Pancreas (tissue), 10 donors: ENCODE data around the gene RYR1. TPM values are rescaled to one million over a fixed set of nuclear protein-coding genes. Genes with fewer than 3 reads are reported as not detected.
"Not testable (repeated sequence)": the region's sequence is repeated elsewhere in the genome, so short reads cannot be mapped to it uniquely, and the experiment has no call there.

Source experiments
- ATAC-seq, 4 donors: fragments of 200-7000 bp; cut with Tn5 transposase; one replicate each; pipeline versions ENCODE4 v1.8.0 to v1.9.1; 2020; ENCODE audit warnings: mild to moderate bottlenecking in 4 of 4, moderate library complexity in 4 of 4
- DNase-seq, 6 donors: peaks; one replicate each; pipeline ENCODE4 v3.0.0-alpha.2; 2020
- FAIRE-seq: peaks from 2 replicates; lab custom pipeline; 2012; peaks lifted over from hg19 to GRCh38; lab: Jason Lieb, UNC
- H3K27ac ChIP-seq, 4 donors: fragments of 200-600 bp; sonication (generic); 1 replicate in 3 of 4; 2 replicates in 1 of 4; pipeline versions ENCODE4 v1.5.0 to v1.8.0; 2020
- H3K27me3 ChIP-seq, 4 donors: fragments of 200-600 bp; one replicate each; pipeline ENCODE4 v1.8.0; 2021
- H3K36me3 ChIP-seq, 3 donors: fragments of 200-600 bp; sonication (generic) in 1 of 3; one replicate each; pipeline versions ENCODE4 v1.5.0 to v1.8.0; 2020 to 2021
- H3K4me1 ChIP-seq, 3 donors: fragments of 200-600 bp; one replicate each; pipeline ENCODE4 v1.8.0; 2021
- H3K4me3 ChIP-seq, 4 donors: fragments of 200-600 bp; sonication (generic) in 2 of 4; one replicate each; pipeline versions ENCODE4 v1.5.0 to v1.8.0; 2020 to 2021
- H3K9me3 ChIP-seq, 4 donors: fragments of 200-600 bp; one replicate each; pipeline ENCODE4 v1.8.0; 2021
- WGBS, 2 donors: extraction: QIAGEN DNeasy Blood & Tissue Kit; methylation state at CpG; one replicate each; pipeline ENCODE4 v1.1.7; 2013; 5-methylcytosine and 5-hydroxymethylcytosine counted together
- intact Hi-C, 3 donors: fragments of 100-400 bp; cut with DNase I; formaldehyde crosslinking; loops; one replicate each; pipeline versions ENCODE4 v1.11.1 to v1.14.2; 2022
- polyA plus RNA-seq, 2 donors: library from polyadenylated mRNA; stranded (reverse); fragments of 200-250 nt; gene quantifications; one replicate each; pipeline ENCODE4 v1.2.3, GENCODE V29; 2013
- total RNA-seq, 6 donors: library from RNA; stranded (reverse); fragmentation: NEBNext Ultra II Directional in 4 of 6; extraction: Animal tissue kit (Norgen Biotek cat#: 25700) in 4 of 6; gene quantifications; one replicate each; pipeline versions ENCODE4 v1.2.1 to v1.2.4, GENCODE V29; 2021 to 2023
- TF ChIP-seq, protein P1 (sequence below), 4 donors: fragments of 200-600 bp; sonication (generic) in 3 of 4; IDR thresholded peaks; one replicate each; pipeline versions ENCODE4 v1.5.0 to v1.8.0; 2021; ENCODE audit warnings: antibody characterized with exemption in 4 of 4
- donor health status: healthy with polysubstance abuse.
- donor health status: DM: no; HTN: no; CAD: no; lungs with moderate emphysema.
- donor health status: DM: no; HTN: no; CAD: no.
- donor health status: control.
- donor health status: control.
- donor health status: Bipolar disorder and iron deficiency.
- donor health status: DM: yes; HTN: yes; CAD: no.
- donor health status: DM: no; HTN: no; CAD: no.
- donor health status: DM: no; HTN: no; CAD: no.
- donor health status: DM: yes; HTN: yes; CAD: no.

RYR1 gene
- total and polyA plus RNA-seq, 8 donors = 0.19 to 1.4 (median 0.57) TPM

DNA sequence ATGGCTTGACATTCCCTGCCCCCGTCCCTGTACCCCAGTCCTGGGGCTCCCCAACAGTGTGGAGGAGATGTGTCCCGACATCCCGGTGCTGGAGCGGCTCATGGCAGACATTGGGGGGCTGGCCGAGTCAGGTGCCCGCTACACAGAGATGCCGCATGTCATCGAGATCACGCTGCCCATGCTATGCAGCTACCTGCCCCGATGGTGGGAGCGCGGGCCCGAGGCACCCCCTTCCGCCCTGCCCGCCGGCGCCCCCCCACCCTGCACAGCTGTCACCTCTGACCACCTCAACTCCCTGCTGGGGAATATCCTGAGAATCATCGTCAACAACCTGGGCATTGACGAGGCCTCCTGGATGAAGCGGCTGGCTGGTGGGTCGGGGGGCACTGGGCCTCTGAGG lies 83.8 kb downstream of the RYR1 start:
- H3K9me3 ChIP-seq = no peaks in the 10 kb centered on the region
- no peaks in the 10 kb centered on the region for H3K27me3 ChIP-seq
- FAIRE-seq = no peak
- peak in 1 of 6 donors; percentile 41 for DNase-seq
- H3K36me3 ChIP-seq = no peaks in the 10 kb centered on the region
- intact Hi-C loops = loop anchor here in 1 of 3 donors (10.0 kb wide), 2 partner anchors 97 to 407 kb away; partner anchors contain the start of genes EIF3K and MAP4K1
- WGBS, 2 donors = 71 to 83% methylated on average over 21 of the region's 21 CpGs
- no peak for ATAC-seq
- H3K27ac ChIP-seq = no peak overlapping the region
- TF ChIP-seq, protein P1, sequence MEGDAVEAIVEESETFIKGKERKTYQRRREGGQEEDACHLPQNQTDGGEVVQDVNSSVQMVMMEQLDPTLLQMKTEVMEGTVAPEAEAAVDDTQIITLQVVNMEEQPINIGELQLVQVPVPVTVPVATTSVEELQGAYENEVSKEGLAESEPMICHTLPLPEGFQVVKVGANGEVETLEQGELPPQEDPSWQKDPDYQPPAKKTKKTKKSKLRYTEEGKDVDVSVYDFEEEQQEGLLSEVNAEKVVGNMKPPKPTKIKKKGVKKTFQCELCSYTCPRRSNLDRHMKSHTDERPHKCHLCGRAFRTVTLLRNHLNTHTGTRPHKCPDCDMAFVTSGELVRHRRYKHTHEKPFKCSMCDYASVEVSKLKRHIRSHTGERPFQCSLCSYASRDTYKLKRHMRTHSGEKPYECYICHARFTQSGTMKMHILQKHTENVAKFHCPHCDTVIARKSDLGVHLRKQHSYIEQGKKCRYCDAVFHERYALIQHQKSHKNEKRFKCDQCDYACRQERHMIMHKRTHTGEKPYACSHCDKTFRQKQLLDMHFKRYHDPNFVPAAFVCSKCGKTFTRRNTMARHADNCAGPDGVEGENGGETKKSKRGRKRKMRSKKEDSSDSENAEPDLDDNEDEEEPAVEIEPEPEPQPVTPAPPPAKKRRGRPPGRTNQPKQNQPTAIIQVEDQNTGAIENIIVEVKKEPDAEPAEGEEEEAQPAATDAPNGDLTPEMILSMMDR (IDR thresholded peaks at IDR 0.05) = no peak
- H3K4me1 ChIP-seq = no peaks in the 10 kb centered on the region
- H3K4me3 ChIP-seq = no peak overlapping the region

DNA sequence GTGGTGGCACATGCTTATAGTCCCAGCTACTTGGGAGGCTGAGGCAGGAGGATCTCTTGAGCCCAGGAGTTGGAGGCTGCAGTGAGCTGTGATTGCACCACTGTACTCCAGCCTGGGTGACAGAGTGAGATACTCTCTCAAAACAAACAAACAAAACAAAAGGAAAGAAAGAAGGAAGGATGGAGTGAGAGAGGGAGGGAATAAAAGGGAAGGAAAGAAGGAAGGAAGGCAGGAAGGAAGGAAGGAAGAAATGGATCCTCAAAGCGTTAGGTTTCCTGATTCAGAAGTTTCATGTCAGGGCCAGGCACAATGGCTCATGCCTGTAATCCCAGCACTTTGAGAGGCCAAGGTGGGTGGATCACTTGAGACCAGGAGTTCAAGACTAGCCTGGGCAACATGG lies 84.5 kb downstream of the RYR1 start:
- H3K9me3 ChIP-seq, DNase-seq, H3K4me1 ChIP-seq, ATAC-seq, H3K36me3 ChIP-seq, FAIRE-seq, H3K27ac ChIP-seq, H3K4me3 ChIP-seq, H3K27me3 ChIP-seq: not testable (repeated sequence)
- intact Hi-C loops = loop anchor here in 1 of 3 donors (10.0 kb wide), 2 partner anchors 97 to 407 kb away; partner anchors contain the start of genes EIF3K and MAP4K1
- 75% methylated on average over 1 of the region's 1 CpG for WGBS, 2 donors

DNA sequence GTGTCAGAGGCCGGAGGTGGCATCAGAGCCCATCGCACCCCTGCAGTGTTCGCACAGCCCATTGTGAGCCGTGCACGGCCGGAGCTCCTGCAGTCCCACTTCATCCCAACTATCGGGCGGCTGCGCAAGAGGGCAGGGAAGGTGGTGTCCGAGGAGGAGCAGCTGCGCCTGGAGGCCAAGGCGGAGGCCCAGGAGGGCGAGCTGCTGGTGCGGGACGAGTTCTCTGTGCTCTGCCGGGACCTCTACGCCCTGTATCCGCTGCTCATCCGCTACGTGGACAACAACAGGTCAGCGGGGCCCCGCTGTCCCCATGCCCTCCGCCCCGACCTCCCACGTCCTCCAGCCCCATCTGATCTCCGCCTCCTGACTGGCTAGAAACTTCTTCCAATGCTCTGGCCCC lies 85.7 kb downstream of the RYR1 start:
- 88% methylated on average over 24 to 26 of the region's 26 CpGs for WGBS, 2 donors
- TF ChIP-seq, protein P1 (IDR thresholded peaks at IDR 0.05) = no peak
- FAIRE-seq (no peak), DNase-seq (peak in 1 of 6 donors; percentile 57), ATAC-seq (no peak)
- no peaks in the 10 kb centered on the region for H3K36me3 ChIP-seq
- intact Hi-C loops = loop anchor here in 1 of 3 donors (10.0 kb wide), 2 partner anchors 96 to 406 kb away; partner anchors contain the start of genes EIF3K and MAP4K1
- no peaks in the 10 kb centered on the region for H3K4me1 ChIP-seq
- H3K27me3 ChIP-seq = no peaks in the 10 kb centered on the region
- no peak overlapping the region for H3K27ac ChIP-seq
- H3K9me3 ChIP-seq = no peaks in the 10 kb centered on the region
- no peak overlapping the region for H3K4me3 ChIP-seq

DNA sequence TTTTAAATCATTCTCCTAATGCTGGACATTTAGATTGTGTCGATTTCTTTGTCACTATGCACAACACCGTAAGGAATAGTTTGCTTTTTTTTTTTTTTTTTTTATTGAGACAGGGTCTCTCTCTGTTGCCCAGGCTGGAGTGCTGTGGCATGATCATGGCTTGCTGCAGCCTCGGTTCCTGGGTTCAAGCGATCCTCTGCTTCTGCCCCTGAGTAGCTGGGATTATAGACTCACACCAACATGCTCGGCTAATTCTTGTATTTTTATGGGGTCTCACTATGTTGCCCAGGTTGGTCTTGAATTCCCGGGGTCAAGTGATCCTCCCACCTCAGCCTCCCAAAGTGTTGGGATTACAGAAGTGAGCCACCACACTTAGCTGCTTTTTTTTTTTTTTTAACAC lies 86.5 kb downstream of the RYR1 start:
- Histone ChIP-seq H3K36me3 (no peaks in the 10 kb centered on the region), H3K27me3 (no peaks in the 10 kb centered on the region), H3K9me3 (no peaks in the 10 kb centered on the region), H3K4me3 (no peak overlapping the region), H3K4me1 (no peaks in the 10 kb centered on the region), H3K27ac (no peak overlapping the region)
- ATAC-seq (no peak), FAIRE-seq (no peak), DNase-seq (peak in 1 of 6 donors; percentile 6)
- TF ChIP-seq, protein P1 (IDR thresholded peaks at IDR 0.05) = no peak
- intact Hi-C loops = loop anchor here in 2 of 3 donors (10.0 kb wide), 3 partner anchors 95 to 405 kb away; partner anchors contain the start of genes EIF3K (in 1 of the 2) and MAP4K1 (in 1 of the 2)
- 75 to 80% methylated on average over 6 of the region's 6 CpGs for WGBS, 2 donors

DNA sequence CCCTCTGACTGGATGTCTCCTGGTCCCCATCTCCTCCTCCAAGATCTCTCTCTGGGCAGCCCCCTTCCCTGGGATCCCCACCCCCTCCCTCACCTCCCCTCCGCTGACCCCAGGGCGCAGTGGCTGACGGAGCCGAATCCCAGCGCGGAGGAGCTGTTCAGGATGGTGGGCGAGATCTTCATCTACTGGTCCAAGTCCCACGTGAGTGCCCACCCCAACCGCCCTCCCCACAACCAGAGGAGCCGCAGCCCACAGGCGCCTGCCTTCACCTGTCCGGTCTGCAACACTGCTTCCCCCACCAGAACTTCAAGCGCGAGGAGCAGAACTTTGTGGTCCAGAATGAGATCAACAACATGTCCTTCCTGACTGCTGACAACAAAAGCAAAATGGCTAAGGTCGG lies 89.4 kb downstream of the RYR1 start:
- no peak for FAIRE-seq
- no peak overlapping the region for H3K27ac ChIP-seq
- WGBS, 2 donors = 80 to 86% methylated on average over 15 of the region's 15 CpGs
- intact Hi-C loops = loop anchor here in 1 of 3 donors (10.0 kb wide), 1 partner anchor 112 kb away; no protein-coding TSS in a partner anchor
- no peaks in the 10 kb centered on the region for H3K36me3 ChIP-seq
- H3K27me3 ChIP-seq = no peaks in the 10 kb centered on the region
- no peaks in the 10 kb centered on the region for H3K4me1 ChIP-seq
- no peak for ATAC-seq
- TF ChIP-seq, protein P1 (IDR thresholded peaks at IDR 0.05) = no peak
- no peak overlapping the region for H3K4me3 ChIP-seq
- DNase-seq = no peak
- H3K9me3 ChIP-seq = no peaks in the 10 kb centered on the region
